SK-MEL-5 (cell line): ENCODE data around the gene MSLN. TPM values are rescaled to one million over a fixed set of nuclear protein-coding genes. Genes with fewer than 3 reads are reported as not detected.
A peak's percentile ranks its signal among the peaks of the same experiment; 100 is the strongest.

ENCODE experiments used
- DNase-seq: peaks from one replicate; pipeline ENCODE4 v3.0.0-alpha.2; 2016; ENCODE audit warnings: low read depth, low spot score
- in situ Hi-C: cut with HindIII; loops from 2 replicates; pipeline ENCODE4 v1.10.0; 2016; ENCODE audit warnings: low sequenced_read_pairs, high pct_unique_total_duplicates, low pct_unique_long_range_greater_than_20kb
- total RNA-seq: library from RNA; depleted of rRNA; stranded (reverse); fragments of >200 nt; shearing (Covaris generic); gene quantifications from 2 replicates; pipeline ENCODE4 v1.2.3, GENCODE V29; 2014

The MSLN gene
- total RNA-seq, 1 experiment from 2014 or later, result not detected

DNA sequence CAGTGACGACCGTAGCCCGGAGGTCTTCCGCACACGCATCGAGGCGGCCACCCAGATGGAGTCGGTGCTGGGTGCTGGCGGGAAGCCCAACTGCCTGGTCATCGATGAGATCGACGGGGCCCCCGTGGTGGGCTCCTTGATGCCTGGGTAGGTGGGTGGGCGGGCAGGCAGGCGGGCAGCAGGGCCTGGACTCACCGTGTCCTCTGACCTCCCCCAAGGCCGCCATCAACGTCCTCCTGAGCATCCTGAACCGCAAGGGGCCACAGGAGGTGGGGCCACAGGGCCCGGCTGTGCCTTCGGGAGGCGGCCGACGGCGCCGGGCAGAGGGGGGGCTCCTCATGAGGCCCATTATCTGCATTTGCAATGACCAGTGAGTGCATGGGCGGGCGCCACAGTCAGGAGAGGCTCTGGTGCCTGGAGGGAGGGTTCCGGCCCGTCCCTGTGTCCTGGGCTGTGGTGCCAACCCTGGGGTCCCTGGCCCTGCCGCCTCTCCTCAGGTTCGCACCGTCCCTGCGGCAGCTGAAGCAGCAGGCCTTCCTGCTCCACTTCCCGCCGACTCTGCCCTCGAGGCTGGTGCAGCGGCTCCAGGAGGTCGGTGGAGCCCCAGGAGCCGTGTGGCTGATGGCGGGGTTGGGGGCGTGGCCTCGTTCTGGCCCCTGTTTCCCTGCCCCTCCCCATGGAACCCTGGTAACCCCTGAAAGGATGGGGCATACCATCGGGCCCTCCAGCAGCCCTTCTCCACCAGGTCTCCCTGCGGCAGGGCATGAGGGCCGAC is 31.9 kb downstream of the MSLN start:
- in situ Hi-C loops, result no loop called here
- no peak for DNase-seq

DNA sequence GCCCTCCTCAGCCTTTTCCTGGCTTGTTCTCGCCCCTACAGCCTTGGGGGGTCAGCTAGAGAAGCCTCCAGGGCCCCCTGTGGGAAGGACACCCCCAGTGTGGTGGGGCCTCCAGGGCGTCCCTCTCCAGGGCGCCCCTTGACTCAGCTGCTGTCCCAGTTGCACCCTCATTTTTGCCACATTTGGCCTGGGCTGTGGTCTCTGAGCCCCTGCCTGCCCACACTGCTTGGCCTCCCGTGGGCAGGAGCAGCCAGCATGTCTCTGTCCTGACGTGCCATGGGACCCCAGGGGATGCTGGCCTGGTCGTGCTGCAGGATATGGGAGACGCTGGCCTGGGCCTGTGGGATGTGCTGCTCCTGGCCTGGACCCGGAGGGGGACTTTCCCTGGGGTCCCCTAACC is 32.9 kb downstream of the MSLN start:
- no peak for DNase-seq
- in situ Hi-C loops, result no loop called here

DNA sequence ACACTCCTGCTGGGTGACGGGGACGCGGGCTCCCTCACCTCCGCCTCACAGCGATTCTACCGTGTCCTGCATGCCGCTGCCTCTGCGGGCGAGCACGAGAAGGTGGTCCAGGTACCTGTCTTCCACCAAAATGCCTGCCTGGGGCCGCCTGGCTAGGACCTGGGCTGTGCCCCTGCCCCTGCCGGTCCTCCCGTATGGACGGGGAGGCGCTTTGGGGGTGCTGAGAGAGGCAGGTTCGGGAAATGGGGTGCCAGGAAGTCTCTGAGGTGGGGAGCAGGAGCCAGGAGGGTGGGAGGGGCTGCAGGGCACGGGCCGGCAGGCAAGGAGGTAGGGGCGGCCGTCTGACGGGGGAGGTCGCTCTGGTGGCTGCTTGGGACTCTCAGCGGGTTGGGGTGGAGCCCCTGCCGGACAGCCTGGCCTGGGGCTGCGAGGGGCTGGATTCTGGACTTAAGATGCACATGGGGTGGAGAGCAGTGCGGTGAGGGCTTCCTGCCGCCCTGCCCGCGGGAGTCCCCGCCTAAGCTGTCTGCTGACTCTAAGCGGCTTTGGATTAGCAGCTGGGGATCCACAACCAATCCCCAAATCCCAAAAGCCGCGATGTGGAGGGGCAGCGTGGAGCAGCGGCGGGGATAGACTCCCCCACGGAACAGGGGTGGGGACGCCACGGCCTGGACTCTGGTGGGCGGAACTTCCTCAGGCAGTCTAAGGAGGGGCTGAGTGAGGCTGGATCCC is 33.7 kb downstream of the MSLN start:
- in situ Hi-C loops, result no loop called here
- DNase-seq, result no peak

DNA sequence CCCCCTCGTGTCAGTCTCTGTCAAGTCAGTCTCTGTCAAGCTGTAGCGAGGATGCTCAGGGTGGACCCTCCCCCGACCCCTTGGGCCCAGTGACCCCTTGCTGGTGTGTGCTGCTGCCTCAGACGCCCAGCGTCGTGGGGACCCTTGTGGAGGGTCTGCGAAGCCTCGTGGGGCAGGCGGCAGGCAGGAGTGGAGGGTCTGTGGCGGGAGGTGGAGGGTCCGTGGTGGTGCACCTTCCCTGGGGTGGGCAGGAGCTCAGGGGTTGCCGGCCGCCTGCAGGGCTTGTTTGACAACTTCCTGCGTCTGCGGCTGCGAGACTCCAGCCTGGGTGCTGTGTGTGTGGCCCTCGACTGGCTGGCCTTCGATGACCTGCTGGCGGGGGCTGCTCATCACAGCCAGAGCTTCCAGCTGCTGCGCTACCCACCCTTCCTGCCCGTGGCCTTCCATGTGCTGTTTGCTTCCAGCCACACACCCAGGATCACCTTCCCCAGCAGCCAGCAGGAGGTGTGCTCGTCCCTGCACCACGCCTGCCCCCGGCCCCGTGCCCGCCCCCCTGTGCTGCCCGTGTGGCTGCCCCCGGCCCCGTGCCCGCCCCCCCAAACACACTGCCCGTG is 34.4 kb downstream of the MSLN start:
- DNase-seq, result no peak

DNA sequence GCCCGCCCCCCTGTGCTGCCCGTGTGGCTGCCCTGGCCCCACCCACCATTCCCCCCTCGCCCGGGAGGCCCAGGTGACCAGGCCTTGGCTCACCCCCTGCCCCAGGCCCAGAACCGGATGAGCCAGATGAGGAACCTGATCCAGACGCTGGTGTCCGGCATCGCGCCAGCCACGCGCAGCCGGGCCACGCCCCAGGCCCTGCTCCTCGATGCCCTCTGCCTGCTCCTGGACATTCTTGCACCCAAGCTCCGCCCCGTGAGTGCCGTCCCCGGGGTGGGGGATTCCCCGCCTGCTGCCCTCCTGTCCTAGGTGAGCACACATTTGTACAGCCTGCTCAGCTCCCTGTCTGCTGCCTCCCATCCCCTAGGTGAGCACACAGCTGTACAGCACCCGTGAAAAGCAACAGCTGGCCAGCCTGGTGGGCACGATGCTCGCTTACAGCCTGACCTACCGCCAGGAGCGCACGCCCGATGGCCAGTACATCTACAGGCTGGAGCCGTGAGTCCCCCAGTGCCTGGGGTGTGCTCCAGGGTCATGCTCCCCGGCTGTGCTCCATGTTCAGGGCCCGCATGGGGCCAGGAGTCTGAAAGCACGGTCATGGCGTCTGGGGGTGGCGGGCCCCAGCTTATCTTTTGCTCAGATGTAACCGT is 35.2 kb downstream of the MSLN start:
- in situ Hi-C loops, result no loop called here
- no peak for DNase-seq

More for the DNA sequence above, 34.4 kb downstream of the MSLN start:
- in situ Hi-C loops, result no loop called here

DNA sequence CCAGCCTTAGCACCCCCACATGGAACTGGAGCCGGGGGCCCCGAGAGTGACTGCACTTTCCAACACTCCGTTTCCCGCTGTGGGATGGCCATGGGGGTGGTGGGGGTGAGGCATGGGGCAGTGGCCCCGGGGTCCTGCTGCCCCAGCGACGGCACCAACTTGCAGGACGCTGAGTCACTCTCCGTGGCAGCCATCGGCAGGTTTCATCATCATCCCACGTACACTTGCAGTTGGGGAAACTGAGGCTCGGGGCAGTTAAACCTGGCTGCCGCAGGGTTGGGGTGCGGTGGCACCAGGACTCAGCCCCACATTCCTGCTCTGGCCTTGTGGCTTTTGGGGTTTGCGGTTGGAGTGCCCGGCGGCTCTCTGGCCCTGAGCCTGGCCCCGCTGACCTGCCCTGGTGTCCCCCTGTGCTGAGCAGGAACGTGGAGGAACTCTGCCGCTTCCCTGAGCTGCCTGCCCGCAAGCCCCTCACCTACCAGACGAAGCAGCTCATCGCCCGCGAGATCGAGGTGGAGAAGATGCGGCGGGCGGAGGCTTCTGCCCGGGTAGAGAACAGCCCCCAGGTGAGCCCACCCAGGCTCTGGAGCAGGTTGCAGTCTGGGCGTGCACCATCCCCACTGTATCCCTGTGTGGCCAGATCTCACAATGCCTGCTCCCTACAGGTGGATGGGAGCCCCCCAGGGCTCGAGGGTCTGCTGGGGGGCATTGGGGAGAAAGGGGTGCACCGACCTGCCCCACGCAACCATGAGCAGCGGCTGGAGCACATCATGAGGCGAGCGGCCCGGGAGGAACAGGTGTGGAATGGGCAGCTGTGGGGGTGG is 36.0 kb downstream of the MSLN start:
- in situ Hi-C loops, result no loop called here
- DNase-seq, result no peak

DNA sequence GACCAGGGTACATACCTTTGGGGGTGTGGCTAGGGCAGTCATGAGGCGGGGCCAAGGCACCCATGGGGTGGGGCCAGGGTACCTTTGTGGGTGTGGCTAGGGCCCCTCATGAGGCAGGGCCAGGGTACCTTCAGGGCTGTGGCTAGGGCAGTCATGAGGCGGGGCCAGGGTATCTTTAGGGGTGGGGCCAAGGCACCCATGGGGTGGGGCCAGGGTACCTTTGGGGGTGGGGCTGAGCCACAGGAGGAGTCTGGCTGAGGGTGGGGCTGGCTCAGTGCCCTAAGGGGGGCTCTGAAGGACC is 36.5 kb downstream of the MSLN start:
- DNase-seq, result peak; percentile 36
- in situ Hi-C loops, result no loop called here

DNA sequence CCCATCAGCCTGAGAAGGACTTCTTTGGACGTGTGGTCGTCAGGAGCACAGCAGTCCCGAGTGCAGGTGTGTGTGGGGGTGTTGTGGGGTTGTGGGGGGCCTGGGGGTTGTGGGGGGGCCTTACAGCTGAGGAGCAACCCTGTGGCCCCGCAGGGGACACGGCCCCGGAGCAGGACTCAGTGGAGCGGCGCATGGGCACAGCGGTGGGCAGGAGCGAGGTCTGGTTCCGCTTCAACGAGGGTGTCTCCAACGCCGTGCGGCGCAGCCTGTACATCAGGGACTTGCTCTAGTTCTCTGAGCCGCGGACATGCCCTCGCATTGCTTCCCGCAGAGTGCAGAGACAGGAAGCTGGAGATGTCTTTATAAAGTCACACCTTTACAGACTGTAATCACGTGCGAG is 37.2 kb downstream of the MSLN start:
- DNase-seq, result no peak
- in situ Hi-C loops, result no loop called here

DNA sequence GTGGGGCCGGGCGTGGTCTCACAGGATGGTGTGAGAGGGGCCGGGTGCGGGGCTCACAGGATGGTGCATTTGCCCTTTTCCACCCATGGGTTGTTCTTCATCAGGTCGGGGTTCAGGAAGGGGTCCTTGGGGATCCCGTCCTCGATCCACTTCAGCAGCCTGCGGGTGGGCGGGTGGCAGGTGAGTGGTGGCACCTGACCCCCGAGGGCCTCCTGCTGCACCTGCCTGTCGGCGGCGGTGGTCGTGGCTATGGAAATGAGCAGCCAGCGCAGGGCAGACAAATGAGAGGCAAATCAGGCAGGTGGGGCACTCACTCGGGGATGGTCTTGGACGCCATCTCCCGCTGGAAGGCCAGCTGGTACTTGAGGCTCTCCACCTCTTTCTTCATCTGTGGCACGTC is 38.1 kb downstream of the MSLN start:
- no peak for DNase-seq
- in situ Hi-C loops, result no loop called here

DNA sequence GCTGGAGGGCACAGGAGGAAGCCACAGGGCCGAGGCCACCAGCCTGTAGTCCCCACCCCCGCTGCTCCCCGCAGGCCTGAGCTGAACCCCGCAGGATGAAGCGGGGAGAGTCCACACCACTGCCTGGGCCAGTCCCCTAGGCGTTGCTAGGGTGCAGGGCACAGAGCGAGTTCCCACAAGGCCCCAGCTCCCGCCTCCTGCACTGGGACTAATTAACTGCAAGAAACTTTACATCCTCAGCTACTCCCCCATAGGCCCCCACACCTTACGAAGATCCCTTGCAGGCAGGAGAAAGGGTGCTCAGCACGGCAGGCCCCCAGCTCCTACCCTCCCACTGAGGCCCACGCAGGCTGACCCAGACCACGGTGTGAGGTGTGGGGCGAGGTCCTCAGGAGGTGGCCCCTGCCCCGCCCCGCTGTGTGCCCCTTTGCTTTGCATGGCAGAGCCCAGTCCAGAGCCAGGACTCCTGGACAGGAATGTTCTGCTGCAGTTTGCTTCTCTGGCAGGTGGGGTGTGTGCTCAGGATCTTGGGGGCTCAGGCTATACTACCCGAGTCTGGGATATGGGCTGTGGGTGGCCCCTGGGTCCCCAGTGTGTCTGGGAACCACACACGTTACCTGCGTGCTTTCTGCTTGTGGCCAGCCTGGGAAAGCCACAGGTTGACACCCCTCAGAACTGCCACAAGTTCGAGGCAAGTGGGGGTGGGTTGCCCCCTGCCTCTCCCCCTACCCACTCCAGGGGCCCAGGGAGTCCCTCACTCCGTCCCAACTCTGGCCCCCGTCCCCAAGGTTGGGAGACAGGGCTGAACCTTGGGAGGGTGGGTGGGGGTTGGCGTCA is 38.8 kb downstream of the MSLN start:
- in situ Hi-C loops, result no loop called here
- DNase-seq, result no peak

DNA sequence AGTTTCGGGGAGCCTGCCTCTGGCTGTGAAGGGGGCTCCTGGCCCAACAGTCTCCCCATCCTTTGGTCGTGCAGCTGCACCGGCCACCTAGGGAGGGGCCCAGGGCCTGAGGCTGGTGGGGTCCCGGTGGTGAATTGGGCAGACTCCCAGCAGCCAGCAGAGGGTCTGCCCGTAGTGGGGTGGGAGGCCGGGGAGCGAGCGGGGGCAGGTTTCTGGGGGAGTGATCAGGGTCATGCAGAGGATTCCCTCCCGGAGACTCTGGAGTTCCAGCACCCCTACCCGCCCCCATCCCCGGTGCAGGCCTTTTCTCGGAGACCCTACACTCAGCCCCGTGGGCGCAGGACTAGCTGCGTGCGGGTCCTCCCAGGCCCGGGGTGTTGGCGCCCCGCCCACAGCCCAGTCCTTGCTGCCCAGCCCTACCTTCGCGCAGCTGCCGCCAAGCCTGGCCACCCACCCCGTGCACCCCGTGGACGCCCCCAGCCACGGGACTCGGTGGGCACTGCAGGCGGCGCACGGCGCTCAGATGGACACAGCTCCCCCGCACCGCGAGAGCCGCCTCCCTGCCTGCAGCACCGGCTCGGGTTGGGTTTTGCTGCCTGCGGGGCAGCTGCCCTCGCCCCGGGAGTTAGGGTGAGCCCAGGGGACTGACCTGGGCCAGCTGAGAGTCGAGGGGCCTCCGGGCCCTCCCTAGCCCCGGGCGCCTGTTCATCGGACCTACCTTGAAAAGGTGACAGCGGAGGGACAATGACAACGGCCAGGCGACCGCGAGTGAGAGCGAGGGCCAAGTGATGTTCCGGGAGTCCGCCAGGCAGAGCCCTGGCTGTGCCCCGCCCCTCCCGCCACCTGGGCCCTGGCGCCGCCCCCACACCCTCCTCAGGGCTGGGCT is 39.7 kb downstream of the MSLN start, which contains the start of gene GNG13:
TSS of gene GNG13 (minus strand) at position 787 of the 886 bp plus-strand sequence. CDS start 1,657 bp downstream, outside the sequence.
- in situ Hi-C loops, result no loop called here
- DNase-seq, result no peak

DNA sequence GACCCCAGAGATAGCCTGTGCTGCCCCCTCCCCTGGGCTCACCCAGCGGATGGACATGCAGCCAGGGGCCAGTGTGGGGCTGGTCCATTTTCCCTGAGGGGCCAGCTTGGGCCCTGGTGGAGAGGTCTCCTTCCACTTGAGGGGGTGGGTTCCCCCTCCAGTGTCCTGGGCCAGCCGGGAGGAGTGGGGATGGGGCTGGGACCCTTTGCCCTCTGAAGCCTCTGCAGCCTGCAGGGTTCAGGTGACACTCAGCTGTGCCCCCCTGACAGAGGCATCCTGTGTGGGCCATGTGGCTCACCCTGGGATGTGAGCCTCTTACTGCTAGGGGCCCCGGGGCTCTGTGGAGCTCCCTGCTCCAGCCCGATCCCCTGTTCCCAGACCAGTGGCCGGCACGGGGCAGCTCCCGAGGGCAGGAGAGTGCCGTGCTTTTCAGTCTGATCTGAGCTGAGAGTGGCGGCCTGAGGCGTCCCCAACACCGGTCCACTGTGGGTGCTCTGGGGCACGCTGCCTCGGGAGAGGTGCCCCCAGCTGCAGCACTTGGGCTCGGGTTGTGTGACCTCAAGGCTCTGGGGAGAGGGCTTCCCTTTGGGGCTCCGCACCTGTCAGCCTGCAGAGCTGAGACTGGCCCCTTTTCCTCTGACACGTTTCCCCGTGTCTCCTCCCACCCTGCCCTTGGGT is 40.4 kb downstream of the MSLN start:
- in situ Hi-C loops, result no loop called here
- DNase-seq, result no peak

DNA sequence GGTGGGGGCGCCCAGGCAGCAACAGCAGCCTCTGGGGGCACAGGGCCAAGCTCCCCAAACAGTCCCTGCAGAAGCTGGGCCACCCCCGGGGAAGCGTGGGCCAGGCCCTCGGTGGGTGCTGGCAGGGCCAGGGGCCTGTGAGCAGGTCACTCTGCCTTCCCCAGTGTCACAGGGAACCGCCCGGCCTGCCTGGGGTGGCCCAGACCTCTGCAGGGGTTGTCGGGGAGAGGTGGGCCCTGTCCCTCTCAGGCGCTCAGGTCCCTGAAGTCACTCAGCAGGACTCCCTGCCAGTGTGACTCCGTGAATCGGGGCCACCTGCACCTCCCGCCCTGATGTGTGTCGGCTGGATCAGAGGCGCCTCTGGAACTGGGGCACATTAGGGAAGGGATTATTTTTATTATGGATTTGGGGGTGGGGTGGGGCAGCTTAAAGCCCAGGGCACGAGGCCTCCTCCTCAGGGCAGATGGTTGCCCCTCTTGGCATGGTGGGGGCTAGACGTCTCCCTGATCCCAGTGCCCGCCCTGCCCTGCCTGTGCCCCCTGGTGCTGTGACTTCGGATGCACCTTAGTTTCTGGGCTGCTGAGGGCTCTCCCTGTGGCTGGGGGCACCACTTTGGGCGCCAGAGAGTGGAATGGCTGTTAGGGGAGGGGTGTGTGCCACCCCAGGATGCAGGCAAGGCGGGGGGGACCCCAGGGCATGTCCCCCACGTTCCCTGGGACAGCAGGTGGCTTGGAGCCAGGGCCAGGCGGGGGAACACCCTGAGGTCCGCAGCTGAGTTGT is 41.2 kb downstream of the MSLN start:
- in situ Hi-C loops, result no loop called here
- DNase-seq, result no peak

DNA sequence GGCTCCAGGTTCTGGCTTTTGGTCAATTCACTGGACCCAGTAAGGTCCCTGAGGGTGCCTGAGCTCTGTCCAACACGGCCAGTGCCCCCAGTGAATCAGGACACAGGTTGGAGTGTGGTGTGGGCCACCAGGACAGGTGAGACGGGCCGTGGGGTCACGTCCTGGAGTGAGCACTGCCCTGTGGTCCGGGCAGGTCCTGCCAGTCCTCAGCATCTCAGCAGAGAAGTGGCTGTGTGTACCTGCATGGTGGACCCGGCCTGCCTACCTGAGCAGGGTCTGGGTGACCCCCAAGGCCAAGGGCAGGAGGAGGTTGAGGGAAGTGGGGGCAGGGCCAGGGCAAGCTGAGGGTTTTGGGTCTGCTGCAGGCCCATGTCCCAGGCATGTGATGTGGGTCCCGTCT is 41.9 kb downstream of the MSLN start:
- in situ Hi-C loops, result no loop called here

More for the DNA sequence above, 41.9 kb downstream of the MSLN start:
- DNase-seq, result no peak
